Measurements from ENCODE around the gene KCNQ4.

KCNQ4 gene

DNA sequence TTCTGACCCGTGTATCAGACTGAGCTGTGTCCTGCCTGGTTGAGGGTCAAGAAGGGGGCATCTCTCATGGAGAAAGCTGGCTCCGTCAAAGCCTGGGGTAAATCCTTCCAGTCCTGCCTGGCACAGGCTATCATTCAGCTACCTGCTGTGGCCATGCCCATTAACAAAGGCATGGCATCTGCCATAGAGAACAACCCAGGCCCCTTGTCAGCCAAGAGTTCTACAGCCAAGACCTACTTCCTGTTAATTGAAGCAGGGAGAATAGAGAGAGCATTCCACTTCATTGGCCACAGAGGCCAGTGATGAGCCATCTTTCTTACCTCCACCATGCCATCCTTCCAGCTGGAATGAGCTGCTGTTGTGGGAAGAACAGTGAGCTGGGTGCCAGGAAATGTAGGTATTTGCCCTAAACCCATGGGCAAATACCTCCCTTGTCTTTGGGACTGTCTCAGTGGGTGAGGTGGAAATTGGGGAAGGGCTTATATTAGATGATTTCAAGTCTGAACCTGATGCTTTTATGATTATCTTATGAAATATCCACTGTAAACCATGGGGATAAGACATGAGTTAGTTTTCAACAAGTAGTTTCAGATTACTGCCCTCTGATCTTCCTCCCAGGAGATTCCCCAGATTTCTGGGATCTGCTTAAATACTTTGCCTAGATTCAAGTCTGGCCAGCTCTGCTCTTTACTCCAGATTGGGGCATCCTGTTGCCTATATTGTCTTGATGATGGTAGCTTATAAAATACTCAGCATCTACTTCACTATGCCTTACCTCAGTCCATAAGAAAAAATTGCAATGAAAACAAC is 11.2 kb upstream of the KCNQ4 start:
- TF ChIP-seq CTCF (conservative IDR thresholded peaks at IDR 0.05), result no peak
- H3K27ac ChIP-seq, result no peak overlapping the region

GRCh38 chr1:40773748-40774265 is 9.8 kb upstream of the KCNQ4 start:
- H3K27ac ChIP-seq, result no peak overlapping the region

GRCh38 chr1:40774266-40774998 is 9.2 kb upstream of the KCNQ4 start:
- no peak overlapping the region for H3K27ac ChIP-seq

More at GRCh38 chr1:40773748-40774265, 9.8 kb upstream of the KCNQ4 start:
- TF ChIP-seq CTCF (conservative IDR thresholded peaks at IDR 0.05), result no peak

DNA sequence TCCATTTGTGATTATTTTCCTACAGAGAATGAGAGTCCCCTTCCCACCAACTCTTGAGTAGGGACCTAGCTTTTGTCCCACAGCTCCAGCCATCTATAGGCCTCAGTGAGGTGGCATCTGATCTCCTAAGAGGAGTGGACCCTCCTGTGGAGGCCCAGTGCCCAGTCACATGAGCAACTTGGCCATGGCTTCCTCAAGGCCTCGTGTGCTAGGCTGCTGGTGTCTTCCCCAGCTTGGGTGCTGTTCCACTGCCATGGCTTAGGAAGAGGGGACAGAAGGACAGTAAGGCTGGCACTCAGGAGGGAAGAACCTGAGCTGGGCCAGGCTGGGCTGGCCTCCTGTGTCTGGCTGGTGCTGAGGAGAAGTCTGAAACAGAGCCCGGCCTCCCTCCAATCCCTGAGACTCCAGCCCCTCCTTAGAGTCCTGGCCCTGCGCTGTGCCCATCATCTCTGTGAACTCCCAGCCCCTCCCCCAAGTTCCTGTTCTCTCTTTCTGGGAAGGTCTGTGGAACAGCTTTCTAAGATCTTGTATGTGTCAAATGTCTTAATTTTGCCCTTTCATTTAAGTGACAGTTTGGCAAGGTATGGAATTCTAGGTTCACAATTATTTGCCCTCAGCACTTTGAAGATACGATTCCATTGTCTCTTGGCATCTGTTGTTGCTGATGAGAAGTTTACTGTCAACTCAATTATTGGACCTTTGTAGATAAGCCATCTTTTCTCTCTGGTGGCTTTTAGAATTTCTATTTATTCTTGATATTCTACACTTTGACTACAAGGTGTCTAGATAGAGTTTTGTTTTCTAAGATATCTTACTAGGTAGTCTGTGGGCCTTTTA is 7.1 kb upstream of the KCNQ4 start:
- H3K27ac ChIP-seq, result no peak overlapping the region

More at GRCh38 chr1:40774266-40774998, 9.2 kb upstream of the KCNQ4 start:
- TF ChIP-seq CTCF (conservative IDR thresholded peaks at IDR 0.05), result peak; percentile 91

GRCh38 chr1:40777224-40777970 is 6.2 kb upstream of the KCNQ4 start:
- no peak overlapping the region for H3K27ac ChIP-seq
- TF ChIP-seq CTCF (conservative IDR thresholded peaks at IDR 0.05), result no peak

More for the DNA sequence above, 7.1 kb upstream of the KCNQ4 start:
- TF ChIP-seq CTCF (conservative IDR thresholded peaks at IDR 0.05), result no peak

- TF ChIP-seq CTCF (conservative IDR thresholded peaks at IDR 0.05), result no peak
- H3K27ac ChIP-seq, result no peak overlapping the region
Observed at GRCh38 chr1:40780678-40781607, 2.6 kb upstream of the KCNQ4 start.

All from VCaP (cell line).